ENCODE measurements around the gene TMEM150C.
"Not testable (repeated sequence)": the region's sequence is repeated elsewhere in the genome, so short reads cannot be mapped to it uniquely, and the experiment has no call there.

Gene TMEM150C

DNA sequence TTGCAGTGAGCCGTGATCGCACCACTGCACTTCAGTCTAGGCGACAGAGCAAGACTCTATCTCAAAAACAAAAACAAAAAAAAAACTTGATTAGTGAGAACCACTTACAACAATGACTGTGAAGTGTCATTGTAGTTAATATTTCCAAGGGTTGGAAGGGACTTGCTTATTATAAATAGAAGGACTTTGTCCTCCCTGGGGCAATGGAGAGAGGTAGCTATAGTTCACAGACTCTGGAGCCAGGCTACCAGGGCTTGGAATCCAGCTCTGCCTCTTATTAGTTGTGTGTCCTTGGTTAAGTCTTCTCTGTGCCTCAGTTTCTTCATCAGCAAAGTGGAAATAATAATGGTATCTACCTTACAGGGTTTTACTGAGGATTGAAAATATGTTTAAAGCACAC is 51.6 kb downstream of the TMEM150C start:
- DNase-seq, result no peak

DNA sequence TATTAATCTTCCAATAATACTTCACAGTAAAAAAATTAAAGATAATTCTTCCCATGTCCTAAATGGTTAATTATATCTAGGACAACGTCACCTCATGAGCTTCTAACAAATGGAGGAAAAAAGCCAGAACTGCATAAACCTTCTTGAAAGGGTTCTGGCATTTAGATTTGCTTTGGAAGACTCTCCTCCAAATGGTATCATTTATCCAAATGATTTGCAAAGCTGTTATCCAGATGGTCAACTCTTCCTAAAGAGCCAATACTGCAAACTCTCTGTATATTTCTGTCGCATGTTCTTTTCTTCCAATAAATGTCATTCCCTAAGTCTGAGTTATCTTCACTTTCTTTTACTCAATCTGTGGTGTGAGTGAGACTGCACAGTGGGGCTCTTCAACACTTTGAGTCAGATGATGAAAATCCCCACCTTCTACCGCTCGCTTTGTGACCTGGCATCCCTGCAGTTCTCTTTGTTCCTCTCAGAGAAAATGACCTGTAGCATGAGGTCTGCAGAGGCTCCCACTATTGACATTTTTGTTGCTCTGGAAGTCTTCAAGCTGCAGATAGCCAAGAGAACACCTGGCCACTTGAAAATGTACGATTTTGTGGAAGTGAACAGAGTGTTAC is 52.9 kb downstream of the TMEM150C start:
- DNase-seq, result no peak

DNA sequence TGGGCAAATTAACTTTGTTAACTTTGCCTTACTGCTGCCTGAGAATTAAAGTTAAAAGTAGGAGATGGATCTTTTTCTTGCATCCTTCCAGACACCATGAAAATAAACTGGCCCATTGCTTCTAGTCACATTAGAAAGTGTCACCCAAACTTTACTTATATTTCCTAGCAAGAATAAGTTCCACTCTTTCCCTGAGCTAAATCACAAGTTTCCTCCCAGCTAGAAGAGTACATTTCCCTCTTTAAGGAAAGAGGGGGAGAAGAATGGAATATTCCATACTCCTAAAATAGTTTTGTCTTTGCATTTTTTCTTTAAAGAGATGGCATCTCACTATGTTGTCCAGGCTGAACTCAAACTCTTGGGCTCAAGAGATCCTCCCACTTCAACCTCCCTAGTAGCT is 53.8 kb downstream of the TMEM150C start:
- no peak for DNase-seq

DNA sequence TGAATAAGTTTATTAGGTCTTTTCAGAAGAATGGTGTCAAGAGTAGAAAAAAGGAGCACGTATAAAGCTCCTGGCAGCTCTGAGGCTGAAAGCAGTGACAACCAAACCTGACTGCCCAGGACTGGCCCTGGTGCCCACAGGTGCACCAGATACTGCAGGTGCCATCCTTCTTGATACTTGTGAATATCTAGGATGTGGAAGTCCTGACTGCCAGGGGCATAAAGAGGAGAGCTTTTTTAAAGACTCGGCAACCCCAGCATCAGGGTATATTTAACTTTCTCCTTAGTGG is 60.7 kb downstream of the TMEM150C start:
- no peak for DNase-seq

DNA sequence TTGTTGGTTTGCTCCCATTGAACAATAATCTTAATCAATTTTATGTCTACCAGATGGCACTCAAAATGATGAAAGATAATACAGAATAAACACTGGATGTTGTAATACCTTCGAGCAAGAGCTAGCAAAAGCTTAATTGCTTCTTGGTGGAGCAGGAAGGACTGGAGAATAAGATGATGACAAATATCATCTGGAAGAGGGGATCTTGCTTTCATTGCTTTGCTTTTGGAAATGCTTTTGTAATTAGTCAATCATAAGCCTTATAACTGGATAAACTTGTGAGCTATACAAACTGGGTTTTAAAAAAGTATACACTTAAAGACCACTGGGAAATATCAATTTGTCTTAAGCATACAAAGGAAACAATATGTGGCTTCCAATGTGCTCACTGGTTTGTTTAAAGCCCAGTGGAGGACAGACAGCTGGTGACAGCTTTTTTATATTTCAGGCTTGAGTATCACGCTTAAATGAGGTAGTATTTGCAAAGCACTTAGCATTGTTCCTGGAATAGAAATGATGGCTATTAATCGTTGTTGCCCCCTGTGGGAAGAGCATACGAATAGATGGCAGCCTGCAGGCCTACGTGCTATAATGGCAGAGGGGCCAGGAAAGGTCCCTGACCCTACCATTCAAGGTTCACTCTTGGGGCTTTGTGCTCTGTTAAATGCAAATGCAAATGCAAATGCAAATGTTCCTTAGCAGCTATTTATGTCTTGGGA is 61.2 kb downstream of the TMEM150C start:
- no peak for DNase-seq

DNA sequence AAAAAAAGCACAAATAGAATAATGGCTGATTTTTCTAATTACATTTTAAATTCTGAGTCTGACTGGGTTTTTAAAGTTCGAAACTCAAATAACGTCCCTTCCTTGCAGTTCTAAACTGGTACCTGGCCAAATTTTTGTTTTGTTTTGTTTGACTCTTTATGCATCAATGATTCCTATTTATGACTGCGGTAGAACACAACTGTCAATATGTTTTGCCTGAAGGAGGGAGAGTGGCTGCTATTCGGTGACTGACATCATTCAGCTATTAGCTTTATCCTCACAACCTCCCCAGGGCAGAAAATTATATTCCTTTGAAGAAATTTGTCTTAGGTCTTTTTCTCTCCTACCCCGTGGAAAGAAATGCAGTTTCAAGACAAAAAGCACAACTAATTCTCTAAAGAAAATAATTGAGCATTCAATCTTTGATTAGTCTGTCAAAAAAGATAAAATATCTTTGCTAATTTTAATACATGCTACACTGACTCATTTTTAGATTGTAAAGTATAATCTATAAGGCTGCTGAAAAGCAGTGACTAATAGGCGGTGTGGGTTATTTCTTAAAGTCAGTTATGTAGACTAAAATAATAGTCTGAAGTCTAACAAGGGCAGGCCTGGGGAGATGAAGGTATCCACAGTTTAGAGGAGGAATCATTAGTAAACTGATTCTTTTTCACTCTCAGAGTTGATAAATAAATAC is 61.9 kb downstream of the TMEM150C start:
- no peak for DNase-seq

DNA sequence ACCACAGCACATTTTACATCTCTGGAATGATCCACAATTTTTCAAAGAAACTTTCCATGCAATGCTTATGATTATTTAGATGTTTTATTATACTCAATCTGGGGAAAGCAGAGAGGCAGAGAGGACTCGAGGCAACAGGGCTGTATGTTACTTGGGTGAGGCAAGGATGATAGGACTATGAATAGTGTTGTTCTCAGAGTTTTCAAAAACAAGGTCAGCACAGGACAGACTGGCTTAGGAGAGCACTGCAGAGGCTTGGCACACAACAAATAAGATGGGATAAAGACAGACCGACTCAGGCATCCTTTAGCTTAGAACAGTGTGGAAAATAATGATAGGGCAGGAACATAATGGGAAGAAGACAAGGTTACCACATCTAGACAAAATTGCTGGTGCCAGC is 65.4 kb downstream of the TMEM150C start:
- DNase-seq, result no peak

DNA sequence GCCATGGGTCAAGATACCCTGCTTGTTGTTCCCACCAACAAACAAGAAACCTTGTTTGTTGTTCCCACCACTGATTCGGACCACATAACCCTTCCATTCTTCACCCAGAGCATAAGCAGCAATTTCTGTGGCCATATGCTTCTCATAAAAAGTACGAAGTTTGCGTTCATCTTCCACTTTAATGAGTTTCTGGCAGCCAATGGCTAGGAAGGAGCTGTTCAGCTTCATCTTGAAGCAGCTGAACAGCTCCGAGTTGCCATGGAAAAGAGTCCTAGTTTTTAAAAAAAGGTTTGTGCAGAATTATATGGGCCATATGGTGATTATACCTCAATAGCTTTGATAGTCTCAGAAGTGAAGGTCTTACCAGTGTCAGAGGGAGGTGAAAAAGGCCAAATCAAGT is 66.1 kb downstream of the TMEM150C start:
- no peak for DNase-seq

DNA sequence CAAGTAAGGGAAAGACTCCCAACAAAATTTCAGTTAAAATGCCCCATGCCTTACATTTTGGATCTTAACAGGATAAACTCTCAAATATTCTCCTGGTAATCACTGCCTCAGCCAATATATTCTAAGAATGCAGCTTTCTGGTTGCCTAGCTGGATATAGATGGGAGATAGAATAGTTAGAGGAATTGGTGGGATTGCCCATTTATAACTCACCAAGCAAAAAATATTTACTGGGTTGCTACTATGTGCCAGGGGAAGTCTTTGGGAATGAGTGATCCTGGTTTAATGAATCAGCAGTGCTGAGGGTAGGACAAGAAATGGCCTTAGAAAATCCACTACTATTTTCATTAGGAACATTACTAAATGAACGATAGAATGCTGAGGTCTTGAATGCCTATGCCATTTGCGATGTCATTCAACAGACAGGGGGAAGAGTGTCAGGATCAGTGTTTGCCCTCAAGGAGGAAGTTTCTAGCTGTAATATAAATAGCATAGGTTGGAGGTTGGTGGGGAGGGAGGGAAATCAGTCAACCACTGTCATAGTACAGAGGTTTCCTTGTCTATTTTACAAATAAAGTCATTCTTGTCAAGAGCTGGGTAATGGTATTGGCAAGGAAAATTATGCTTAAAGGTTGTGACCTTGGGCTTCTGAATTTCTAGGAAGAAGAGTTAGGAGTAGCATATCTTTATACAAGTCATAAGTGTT is 67.9 kb downstream of the TMEM150C start:
- no peak for DNase-seq

DNA sequence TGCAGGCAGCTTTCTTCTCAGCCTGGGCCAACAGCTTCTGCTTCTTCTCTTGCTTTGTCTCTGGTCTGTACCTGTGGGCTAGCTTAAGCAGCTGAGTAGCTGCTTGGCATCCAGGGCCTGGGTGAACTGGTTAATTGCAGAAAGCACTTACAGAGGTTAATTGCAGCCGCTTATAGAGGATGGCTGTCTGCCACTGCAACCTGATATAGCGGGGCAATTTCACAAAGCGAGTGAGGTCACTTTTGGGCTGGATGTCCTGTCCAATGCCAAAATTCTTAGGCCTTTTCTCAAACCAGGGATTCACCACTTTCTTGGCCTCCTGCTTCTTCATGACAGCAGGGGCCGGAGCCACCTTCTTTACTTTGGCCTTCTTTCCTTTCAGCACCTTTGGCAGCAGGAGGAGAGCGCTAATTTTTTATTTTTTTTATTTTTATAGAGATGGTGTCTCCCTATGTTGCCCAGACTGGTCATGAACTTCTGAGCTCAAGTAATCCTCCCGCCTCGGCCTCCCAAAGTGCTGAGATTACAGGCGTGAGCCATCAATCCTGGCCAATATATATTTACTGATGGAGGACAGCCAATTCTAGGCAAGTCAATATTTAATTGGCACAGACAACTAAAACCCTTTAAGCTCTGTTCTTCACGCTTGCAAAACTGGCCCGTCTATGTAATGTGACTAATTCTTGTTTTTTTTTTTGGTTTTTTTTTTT is 70.4 kb downstream of the TMEM150C start:
- no peak for DNase-seq

DNA sequence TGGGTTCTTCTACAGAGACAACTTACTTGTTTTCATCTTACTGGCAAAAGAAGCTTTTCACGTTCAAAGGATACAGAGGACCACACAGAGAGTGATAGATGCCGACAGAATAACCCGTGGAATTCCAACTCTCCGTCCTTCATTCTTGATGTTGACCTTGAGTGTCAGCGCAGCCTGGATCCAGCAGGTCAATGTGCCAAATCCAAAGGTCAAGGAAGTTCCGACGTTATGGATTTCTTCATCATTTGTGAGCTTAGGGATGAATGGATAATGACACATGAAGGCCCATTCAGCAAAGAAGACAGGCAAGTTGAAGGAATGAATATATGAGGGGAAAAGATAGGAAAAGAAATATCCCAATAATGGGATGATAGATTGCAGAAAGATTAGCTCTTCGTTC is 71.8 kb downstream of the TMEM150C start:
- no peak for DNase-seq

DNA sequence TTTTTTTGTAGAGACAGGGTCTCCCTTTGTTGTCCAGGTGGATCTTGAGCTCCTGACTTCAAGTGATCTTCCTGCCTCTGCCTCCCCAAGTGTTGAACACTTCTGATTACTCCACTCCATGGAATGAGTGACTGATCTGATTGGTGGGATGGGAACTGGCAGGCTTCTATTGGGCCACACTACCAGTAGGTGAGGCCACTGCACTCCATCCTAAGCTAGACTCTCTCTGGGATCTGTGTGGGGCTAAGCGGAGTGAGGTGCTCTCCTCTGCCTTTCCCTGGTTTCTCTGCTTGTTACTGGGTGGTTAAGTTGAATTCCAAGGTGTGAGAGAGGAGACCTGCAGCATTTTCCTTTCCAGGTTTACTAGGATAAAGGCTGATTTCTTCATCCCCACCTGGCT is 72.7 kb downstream of the TMEM150C start:
- no peak for DNase-seq

DNA sequence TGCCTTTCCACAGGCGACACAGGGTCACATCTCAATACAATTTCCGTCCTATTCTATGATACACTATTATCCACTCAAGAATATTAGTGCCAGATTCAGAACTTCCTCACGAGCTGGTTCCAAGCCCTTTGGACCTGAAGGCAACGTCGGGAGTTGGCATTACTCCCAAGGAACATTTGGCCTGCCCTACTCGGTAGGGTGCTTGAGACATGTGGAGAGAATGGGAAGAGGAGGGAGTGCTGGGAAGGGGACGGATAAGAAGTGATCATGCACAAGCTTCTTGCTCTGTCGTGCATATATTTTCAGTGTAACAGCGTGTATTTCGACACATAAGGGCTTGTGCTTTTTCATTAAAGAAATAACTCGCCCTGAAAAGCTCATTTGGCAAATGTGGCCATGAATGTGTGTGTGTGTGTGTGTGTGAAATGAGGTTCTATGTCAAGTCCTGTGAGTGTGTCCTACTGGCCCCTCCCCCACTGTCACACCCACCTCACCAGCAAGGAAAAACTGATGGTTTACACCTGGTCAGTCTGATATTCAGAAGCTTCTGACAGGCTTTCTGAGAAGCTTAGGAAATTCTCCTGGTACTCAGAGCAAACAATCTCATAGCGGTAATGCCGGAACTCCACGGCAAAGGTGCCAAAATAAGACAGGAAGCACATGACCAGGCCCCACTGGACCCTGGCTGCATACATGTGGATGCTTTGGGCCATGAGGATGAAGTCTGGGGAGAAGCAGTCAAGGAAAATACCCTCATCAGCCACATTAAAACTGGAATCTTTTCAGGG is 76.6 kb downstream of the TMEM150C start:
- no peak for DNase-seq

DNA sequence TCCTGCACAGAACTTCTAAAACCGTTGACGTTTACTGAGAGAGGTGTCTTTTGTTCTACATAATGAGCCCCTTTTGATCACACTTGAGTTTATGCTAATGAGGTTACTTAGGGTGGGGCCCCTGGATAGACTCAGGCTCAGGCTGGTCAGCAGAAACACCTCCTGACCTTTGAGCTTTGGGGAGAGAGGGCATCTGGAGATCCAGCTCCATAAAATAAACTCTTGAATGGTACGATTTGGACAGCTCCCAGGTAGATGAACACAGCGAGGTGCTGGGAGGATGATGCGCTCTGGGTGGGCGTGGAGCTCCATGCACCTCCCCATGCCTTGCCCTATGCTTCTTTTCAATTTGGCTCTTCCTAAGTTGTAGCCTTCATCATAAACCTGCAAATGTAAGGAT is 79.4 kb downstream of the TMEM150C start:
- no peak for DNase-seq

DNA sequence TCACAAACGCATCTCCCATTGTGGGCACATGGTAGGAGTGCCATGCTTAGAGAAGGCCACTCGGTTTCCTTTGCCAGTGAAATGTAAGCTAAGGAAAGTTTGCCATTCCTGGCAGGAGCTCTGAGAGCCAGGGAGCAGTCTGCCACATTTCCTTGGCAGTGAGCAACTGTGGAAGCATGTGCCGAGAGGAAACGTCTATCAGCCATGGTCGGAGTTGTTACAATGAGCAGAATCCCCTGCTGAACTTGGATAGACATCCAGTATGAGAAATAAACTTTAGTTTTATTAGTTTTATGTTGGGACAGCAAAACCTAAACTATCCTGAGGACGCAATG is 80.3 kb downstream of the TMEM150C start:
- DNase-seq, result no peak

DNA sequence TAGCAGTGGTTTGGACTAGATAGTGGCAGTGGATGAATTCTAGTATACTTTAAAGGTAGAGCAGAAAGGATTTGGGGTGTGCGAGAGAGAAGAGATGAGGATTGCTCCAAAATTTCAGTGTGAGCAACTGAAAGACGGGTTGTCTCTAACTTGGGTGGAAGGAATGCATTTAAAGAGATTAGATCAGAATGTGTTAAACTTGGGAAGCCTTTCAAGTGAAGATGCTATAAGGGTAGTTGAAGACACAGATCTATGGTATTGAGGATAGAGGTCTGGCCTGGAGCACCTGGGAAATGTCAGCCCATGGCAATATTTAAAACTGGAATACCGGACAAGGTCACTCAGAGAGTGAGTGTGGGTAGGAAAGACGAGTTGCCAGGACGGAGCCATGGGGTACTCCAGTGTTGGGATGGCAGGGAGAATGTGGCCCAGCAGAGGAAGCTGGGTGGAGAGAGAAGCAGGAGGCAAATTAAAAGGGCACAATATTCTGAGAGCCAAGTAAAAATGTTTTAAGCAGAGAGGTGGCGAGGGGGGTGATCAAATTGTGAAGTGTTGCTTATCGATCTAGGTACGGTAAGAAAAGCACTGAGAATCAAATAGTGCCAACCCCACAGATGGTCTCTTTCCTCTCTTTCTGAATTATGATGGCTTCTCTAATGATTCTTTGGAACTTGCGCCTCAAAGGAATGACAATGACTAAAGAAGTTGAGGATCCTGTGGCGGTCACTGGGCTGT is 80.8 kb downstream of the TMEM150C start:
- no peak for DNase-seq

DNA sequence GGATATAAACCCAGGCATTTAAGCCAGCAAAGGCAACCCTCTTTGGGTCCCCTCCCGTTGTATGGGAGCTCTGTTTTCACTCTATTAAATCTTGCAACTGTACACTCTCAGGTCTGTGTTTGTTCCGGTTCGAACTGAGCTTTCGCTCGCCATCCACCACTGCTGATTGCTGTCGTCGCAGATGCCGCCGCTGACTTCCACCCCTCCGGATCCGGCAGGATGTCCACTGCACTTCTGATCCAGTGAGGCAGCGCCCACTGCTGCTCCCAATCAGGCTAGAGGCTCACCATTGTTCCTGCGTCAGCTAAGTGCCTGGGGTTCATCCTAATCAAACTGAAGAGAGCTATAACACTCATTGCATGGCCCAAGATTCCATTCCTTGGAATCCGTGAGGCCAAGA is 82.2 kb downstream of the TMEM150C start:
- no peak for DNase-seq

DNA sequence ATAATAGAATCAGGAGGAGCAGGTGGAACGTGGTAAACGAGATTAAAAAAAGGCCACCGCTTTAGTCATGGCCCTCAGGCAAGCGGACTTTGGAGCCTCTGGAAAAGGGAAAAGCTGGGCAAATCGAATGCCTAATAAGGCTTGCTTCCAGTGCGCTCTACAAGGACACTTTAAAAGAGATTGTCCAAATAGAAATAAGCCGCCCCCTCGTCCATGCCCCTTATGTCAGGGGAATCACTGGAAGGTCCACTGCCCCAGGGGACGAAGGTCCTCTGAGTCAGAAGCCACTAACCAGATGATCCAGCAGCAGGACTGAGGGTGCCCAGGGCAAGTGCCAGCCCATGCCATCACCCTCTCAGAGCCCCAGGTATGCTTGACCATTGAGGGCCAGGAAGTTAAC is 84.3 kb downstream of the TMEM150C start:
- DNase-seq, result not testable (repeated sequence)

DNA sequence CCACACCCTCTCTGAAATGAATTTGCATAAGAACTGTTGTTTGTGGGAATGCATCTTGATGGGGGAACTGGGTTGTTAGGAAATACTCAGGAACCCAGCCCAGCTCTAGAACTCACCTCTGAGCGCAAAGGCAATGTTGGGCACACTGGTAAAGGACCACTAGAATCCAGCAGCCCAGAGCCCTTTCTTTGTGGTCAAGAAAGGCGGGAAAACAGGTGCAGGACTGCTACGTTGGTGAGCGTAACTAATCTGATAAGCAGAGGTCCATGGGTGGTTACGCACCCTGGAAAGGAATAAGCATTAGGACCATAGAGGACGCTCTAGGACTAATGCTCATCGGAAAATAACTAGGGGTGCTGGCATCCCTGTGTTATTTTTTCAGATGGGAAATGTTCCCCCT is 85.9 kb downstream of the TMEM150C start:
- DNase-seq, result not testable (repeated sequence)

DNA sequence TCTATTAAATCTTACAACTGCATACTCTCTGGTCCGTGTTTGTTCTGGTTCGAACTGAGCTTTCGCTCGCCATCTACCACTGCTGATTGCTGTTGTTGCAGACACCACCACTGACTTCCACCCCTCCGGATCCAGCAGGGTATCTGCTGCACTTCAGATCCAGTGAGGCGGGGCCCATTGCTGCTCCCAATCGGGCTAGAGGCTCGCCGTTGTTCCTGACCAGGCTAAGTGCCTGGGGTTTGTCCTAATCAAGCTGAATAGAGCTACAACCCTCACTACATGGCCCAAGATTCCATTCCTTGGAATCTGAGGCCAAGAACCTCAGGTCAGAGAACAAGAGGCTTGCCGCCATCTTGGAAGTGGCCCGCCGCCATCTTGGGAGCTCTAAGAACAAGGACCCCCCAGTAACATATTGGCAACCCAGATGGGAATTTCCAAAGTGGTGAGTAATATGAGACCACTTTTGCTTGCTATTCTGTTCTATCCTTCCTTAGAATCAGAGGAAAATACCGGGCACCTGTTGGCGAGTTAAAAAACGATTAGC is 88.1 kb downstream of the TMEM150C start:
- no peak for DNase-seq

DNA sequence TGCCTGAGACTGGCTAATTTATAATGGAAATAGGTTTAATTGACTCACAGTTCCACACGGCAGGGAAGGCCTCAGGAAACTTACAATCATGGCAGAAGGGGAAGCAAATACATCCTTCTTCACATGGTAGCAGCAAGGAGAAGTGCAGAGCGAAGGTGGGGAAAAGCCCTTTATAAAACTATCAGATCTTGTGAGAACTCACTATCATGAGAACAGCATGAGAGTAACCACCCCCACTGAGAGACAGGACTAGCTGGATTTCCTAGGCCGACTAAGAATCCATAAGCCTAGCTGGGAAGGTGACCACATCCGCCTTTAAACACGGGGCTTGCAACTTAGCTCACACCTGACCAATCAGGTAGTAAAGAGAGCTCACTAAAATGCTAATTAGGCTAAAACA is 88.7 kb downstream of the TMEM150C start:
- DNase-seq, result not testable (repeated sequence)
